HepG2 (cell line): Measurements from ENCODE around the gene NT5C3B. TPM values are rescaled to one million over a fixed set of nuclear protein-coding genes. Genes with fewer than 3 reads are reported as not detected.

ENCODE experiments used
- CEBPG ChIP-seq: IDR thresholded peaks from 2 replicates; pipeline ENCODE4 v1.6.1; 2016
- JARID2 ChIP-seq: sonication (generic); formaldehyde crosslinking; IDR thresholded peaks from 2 replicates; pipeline ENCODE4 v1.8.1; 2023; ENCODE audit warnings: missing genetic modification reagents, inconsistent platforms; ENCODE audit not compliant: insufficient replicate concordance
- MAFK ChIP-seq, 2 experiments: IDR thresholded peaks in 1 of 2; conservative IDR thresholded peaks in 1 of 2; 2 replicates each; pipeline ENCODE4 v1.6.1; 2011; ENCODE audit warnings: improper control_type of control experiment in 2 of 2, low read length in 2 of 2
- ZFP1 ChIP-seq: IDR thresholded peaks from 2 replicates; pipeline ENCODE4 v1.6.1; 2016
- ZNF430 ChIP-seq: sonication (generic); formaldehyde crosslinking; IDR thresholded peaks from 2 replicates; pipeline ENCODE4 v1.9.0; 2021; ENCODE audit warnings: mild to moderate bottlenecking, missing genetic modification reagents
- polyA plus RNA-seq, 8 experiments: library from polyadenylated mRNA; depleted of rRNA in 3 of 8; stranded (reverse) in 7 of 8; unstranded in 1 of 8; fragments of >200 nt; fragmentation: Illumina TruSeq in 4 of 8; extraction: Trizol in 4 of 8; gene quantifications; 2 replicates each; pipeline versions ENCODE4 v1.2.1 to v1.2.3, GENCODE V29; 2011 to 2016; ENCODE audit warnings: low read depth in 4 of 8, missing spikeins in 1 of 8, mixed read lengths in 1 of 8; ENCODE audit not compliant: insufficient read depth in 1 of 8
- total RNA-seq, 5 experiments: library from RNA; depleted of rRNA; stranded (reverse); fragments of >200 nt; fragmentation: Illumina TruSeq; extraction: Trizol; gene quantifications; 2 replicates each; pipeline ENCODE4 v1.2.3, GENCODE V29; 2016; ENCODE audit warnings: low read depth in 1 of 5
- TF ChIP-seq, protein P1 (sequence below): sonication (generic); formaldehyde crosslinking; IDR thresholded peaks from 2 replicates; pipeline ENCODE4 v1.4.0; 2020; ENCODE audit warnings: missing genetic modification reagents, mild to moderate bottlenecking, borderline replicate concordance
- TF ChIP-seq, protein P2 (sequence below): sonication (generic); formaldehyde crosslinking; conservative IDR thresholded peaks from 2 replicates; pipeline ENCODE4 v1.4.0; 2020; ENCODE audit warnings: missing genetic modification reagents
- TF ChIP-seq, protein P3 (sequence below): sonication (generic); formaldehyde crosslinking; IDR thresholded peaks from 2 replicates; pipeline ENCODE4 v1.8.0; 2022; ENCODE audit warnings: missing genetic modification reagents, mild to moderate bottlenecking, moderate library complexity, borderline replicate concordance
- TF ChIP-seq, protein P4 (sequence below), 2 experiments: sonication (generic) in 1 of 2; formaldehyde crosslinking in 1 of 2; IDR thresholded peaks; 2 replicates each; pipeline versions ENCODE4 v1.4.0 to v1.6.1; 2016 to 2020; ENCODE audit warnings: borderline replicate concordance in 1 of 2, low read depth in 1 of 2, mild to moderate bottlenecking in 1 of 2, missing genetic modification reagents in 1 of 2
- TF ChIP-seq, protein P5 (sequence below): sonication (generic); formaldehyde crosslinking; conservative IDR thresholded peaks from 2 replicates; pipeline ENCODE4 v1.8.1; 2023; ENCODE audit warnings: missing genetic modification reagents
- TF ChIP-seq, protein P6 (sequence below): sonication (generic); formaldehyde crosslinking; IDR thresholded peaks from 2 replicates; pipeline ENCODE4 v1.5.0; 2020; ENCODE audit warnings: missing genetic modification reagents

NT5C3B gene
- total and polyA plus RNA-seq, 2 of the 13 experiments (the other 11 are each of a cell fraction or from before 2014, with no cell fraction given) = 104 to 126 TPM

DNA sequence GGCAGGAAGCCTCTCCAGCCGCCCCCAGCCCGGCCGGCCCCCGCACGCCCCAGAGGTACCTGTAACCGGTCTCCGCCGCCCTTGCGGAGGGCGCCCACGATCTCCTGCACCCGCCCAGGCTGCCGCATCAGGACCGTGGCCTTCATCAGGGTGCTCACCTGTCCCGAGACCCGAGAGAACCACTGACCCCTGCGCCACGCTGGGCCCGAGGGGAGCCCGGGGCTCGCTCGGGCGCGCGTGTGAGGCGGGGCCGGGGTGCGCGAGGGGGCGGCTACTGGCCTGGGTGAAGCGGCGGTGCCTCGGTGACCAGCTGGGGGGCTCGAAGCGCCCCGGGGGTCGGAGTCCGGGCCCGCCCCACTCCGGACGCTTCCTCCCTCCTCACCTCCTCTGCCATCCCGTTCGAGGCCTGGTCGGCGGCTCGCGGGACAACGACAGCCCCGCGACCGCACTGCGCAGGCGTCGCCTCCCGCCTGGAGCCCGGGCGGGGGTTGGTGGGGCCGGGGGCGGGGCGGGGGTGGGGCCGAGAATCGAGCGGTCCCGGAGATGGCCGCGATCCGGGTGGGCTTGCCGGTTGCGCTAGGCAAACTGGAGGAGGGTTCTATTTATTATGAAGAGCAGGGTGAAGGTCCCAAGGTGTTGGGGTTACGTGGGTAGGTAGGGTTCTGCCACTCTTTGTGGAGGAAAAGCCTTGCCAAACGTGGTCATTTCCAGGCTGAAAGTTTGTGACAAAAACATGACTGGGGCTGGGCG is at the start of gene NT5C3B (continued):
- TF ChIP-seq, protein P1, sequence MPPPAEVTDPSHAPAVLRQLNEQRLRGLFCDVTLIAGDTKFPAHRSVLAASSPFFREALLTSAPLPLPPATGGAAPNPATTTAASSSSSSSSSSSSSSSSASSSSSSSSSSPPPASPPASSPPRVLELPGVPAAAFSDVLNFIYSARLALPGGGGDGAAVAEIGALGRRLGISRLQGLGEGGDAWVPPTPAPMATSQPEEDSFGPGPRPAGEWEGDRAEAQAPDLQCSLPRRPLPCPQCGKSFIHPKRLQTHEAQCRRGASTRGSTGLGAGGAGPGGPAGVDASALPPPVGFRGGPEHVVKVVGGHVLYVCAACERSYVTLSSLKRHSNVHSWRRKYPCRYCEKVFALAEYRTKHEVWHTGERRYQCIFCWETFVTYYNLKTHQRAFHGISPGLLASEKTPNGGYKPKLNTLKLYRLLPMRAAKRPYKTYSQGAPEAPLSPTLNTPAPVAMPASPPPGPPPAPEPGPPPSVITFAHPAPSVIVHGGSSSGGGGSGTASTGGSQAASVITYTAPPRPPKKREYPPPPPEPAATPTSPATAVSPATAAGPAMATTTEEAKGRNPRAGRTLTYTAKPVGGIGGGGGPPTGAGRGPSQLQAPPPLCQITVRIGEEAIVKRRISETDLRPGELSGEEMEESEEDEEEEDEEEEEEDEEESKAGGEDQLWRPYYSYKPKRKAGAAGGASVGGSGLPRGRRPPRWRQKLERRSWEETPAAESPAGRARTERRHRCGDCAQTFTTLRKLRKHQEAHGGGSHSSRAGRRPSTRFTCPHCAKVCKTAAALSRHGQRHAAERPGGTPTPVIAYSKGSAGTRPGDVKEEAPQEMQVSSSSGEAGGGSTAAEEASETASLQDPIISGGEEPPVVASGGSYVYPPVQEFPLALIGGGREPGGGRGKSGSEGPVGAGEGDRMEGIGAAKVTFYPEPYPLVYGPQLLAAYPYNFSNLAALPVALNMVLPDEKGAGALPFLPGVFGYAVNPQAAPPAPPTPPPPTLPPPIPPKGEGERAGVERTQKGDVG = no peak
- TF ChIP-seq, protein P2, sequence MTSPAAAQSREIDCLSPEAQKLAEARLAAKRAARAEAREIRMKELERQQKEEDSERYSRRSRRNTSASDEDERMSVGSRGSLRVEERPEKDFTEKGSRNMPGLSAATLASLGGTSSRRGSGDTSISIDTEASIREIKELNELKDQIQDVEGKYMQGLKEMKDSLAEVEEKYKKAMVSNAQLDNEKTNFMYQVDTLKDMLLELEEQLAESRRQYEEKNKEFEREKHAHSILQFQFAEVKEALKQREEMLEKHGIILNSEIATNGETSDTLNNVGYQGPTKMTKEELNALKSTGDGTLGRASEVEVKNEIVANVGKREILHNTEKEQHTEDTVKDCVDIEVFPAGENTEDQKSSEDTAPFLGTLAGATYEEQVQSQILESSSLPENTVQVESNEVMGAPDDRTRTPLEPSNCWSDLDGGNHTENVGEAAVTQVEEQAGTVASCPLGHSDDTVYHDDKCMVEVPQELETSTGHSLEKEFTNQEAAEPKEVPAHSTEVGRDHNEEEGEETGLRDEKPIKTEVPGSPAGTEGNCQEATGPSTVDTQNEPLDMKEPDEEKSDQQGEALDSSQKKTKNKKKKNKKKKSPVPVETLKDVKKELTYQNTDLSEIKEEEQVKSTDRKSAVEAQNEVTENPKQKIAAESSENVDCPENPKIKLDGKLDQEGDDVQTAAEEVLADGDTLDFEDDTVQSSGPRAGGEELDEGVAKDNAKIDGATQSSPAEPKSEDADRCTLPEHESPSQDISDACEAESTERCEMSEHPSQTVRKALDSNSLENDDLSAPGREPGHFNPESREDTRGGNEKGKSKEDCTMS (CRISPR knock-in tag) = no peak
- TF ChIP-seq ZFP1 (CRISPR knock-in tag) (no peak), CEBPG (CRISPR knock-in tag) (no peak), MAFK (conservative IDR thresholded peaks at IDR 0.05 in 1 of 2, IDR thresholded peaks at IDR 0.05 in 1 of 2; ENCODE audit: low read length in 2 of 2) (no peak), ZNF430 (no peak), JARID2 (no peak)
- TF ChIP-seq, protein P3, sequence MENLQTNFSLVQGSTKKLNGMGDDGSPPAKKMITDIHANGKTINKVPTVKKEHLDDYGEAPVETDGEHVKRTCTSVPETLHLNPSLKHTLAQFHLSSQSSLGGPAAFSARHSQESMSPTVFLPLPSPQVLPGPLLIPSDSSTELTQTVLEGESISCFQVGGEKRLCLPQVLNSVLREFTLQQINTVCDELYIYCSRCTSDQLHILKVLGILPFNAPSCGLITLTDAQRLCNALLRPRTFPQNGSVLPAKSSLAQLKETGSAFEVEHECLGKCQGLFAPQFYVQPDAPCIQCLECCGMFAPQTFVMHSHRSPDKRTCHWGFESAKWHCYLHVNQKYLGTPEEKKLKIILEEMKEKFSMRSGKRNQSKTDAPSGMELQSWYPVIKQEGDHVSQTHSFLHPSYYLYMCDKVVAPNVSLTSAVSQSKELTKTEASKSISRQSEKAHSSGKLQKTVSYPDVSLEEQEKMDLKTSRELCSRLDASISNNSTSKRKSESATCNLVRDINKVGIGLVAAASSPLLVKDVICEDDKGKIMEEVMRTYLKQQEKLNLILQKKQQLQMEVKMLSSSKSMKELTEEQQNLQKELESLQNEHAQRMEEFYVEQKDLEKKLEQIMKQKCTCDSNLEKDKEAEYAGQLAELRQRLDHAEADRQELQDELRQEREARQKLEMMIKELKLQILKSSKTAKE (CRISPR knock-in tag) = no peak
- TF ChIP-seq, protein P4, sequence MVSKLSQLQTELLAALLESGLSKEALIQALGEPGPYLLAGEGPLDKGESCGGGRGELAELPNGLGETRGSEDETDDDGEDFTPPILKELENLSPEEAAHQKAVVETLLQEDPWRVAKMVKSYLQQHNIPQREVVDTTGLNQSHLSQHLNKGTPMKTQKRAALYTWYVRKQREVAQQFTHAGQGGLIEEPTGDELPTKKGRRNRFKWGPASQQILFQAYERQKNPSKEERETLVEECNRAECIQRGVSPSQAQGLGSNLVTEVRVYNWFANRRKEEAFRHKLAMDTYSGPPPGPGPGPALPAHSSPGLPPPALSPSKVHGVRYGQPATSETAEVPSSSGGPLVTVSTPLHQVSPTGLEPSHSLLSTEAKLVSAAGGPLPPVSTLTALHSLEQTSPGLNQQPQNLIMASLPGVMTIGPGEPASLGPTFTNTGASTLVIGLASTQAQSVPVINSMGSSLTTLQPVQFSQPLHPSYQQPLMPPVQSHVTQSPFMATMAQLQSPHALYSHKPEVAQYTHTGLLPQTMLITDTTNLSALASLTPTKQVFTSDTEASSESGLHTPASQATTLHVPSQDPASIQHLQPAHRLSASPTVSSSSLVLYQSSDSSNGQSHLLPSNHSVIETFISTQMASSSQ (IDR thresholded peaks at IDR 0.05; ENCODE audit: low read depth) = no peak
- TF ChIP-seq, protein P4 (CRISPR knock-in tag; IDR thresholded peaks at IDR 0.05; ENCODE audit: borderline replicate concordance) = no peak
- TF ChIP-seq, protein P5, sequence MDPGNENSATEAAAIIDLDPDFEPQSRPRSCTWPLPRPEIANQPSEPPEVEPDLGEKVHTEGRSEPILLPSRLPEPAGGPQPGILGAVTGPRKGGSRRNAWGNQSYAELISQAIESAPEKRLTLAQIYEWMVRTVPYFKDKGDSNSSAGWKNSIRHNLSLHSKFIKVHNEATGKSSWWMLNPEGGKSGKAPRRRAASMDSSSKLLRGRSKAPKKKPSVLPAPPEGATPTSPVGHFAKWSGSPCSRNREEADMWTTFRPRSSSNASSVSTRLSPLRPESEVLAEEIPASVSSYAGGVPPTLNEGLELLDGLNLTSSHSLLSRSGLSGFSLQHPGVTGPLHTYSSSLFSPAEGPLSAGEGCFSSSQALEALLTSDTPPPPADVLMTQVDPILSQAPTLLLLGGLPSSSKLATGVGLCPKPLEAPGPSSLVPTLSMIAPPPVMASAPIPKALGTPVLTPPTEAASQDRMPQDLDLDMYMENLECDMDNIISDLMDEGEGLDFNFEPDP (CRISPR knock-in tag) = no peak
- TF ChIP-seq, protein P6, sequence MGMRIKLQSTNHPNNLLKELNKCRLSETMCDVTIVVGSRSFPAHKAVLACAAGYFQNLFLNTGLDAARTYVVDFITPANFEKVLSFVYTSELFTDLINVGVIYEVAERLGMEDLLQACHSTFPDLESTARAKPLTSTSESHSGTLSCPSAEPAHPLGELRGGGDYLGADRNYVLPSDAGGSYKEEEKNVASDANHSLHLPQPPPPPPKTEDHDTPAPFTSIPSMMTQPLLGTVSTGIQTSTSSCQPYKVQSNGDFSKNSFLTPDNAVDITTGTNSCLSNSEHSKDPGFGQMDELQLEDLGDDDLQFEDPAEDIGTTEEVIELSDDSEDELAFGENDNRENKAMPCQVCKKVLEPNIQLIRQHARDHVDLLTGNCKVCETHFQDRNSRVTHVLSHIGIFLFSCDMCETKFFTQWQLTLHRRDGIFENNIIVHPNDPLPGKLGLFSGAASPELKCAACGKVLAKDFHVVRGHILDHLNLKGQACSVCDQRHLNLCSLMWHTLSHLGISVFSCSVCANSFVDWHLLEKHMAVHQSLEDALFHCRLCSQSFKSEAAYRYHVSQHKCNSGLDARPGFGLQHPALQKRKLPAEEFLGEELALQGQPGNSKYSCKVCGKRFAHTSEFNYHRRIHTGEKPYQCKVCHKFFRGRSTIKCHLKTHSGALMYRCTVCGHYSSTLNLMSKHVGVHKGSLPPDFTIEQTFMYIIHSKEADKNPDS (CRISPR knock-in tag) = no peak
